ENCODE measurements around the gene PPP6R2.

DNA sequence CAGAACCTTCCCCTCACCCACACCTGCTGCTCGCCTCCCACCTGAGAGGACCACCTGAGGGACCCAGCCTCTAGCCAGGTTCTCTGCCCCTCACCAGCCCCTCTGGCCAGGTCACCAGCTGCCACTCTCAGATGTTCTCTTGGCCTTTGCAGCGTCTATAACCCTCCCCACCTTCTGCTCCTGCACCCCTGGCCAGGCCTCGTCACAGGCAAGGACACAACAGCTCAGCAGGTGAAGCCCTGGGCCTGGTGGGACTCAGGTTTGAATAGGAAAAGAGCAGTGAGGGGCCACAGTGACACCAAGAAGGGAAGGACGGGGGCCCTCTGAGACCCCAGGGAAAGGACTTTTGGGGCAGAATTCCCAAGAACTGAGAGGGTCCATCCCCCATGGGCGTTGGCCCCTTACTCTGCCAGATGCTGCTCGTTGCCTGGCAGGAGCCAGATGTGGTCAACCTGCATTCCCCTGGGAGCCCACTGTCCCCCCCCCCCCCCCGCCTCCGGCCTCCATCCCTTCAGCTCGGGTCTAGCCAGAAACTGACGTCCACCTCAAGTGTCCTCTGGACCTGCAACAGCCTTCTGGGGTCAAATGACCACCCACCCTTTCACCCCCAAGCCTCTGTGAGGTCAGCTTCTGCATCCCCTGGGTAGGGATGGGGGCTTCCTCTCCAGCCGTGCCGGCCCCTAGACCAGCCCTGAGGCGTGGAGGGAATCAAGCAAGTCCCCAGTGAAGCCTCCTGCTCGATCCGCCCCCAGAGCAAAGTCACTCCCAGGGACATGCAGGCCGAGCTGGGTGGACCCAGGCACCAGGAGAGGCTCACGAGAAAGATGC lies 103.0 kb downstream of the PPP6R2 start:
- TF ChIP-seq, protein P1, sequence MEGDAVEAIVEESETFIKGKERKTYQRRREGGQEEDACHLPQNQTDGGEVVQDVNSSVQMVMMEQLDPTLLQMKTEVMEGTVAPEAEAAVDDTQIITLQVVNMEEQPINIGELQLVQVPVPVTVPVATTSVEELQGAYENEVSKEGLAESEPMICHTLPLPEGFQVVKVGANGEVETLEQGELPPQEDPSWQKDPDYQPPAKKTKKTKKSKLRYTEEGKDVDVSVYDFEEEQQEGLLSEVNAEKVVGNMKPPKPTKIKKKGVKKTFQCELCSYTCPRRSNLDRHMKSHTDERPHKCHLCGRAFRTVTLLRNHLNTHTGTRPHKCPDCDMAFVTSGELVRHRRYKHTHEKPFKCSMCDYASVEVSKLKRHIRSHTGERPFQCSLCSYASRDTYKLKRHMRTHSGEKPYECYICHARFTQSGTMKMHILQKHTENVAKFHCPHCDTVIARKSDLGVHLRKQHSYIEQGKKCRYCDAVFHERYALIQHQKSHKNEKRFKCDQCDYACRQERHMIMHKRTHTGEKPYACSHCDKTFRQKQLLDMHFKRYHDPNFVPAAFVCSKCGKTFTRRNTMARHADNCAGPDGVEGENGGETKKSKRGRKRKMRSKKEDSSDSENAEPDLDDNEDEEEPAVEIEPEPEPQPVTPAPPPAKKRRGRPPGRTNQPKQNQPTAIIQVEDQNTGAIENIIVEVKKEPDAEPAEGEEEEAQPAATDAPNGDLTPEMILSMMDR (IDR thresholded peaks at IDR 0.05; ENCODE audit: poor library complexity, severe bottlenecking) = no peak
- TF ChIP-seq SMC3 (conservative IDR thresholded peaks at IDR 0.05; ENCODE audit: poor library complexity) = no peak
- no peak for TF ChIP-seq EZH2 (IDR thresholded peaks at IDR 0.05; ENCODE audit: borderline replicate concordance, insufficient read depth, low read length, poor library complexity, severe bottlenecking)
- TF ChIP-seq REST (IDR thresholded peaks at IDR 0.05; ENCODE audit: borderline replicate concordance) = no peak
- no peak for TF ChIP-seq EP300 (conservative IDR thresholded peaks at IDR 0.05; ENCODE audit: poor library complexity, severe bottlenecking)
- TF ChIP-seq TAF1 (IDR thresholded peaks at IDR 0.05; ENCODE audit: low read depth) = no peak
- no peak for TF ChIP-seq MXI1 (conservative IDR thresholded peaks at IDR 0.05; ENCODE audit: poor library complexity, severe bottlenecking)

Measured in neural cell (in vitro differentiated cells).